CD4-positive, CD25-positive, alpha-beta regulatory T cell (primary cell): ENCODE measurements around the gene ISL2. TPM values are rescaled to one million over a fixed set of nuclear protein-coding genes. Genes with fewer than 3 reads are reported as not detected.

ENCODE experiments used
- ATAC-seq, 2 donors: fragments of 150-1000 bp; cut with Tn5 transposase; one replicate each; pipeline ENCODE4 v1.10.0; 2021; ENCODE audit warnings: low read depth in 2 of 2, moderate number of reproducible peaks in 2 of 2, moderate library complexity in 1 of 2
- DNase-seq, 3 donors: peaks; one replicate each; pipeline versions ENCODE4 v3.0.0 to v3.0.0-alpha.2; 2012 to 2022; ENCODE audit warnings: mixed read lengths in 1 of 3
- H3K27ac ChIP-seq: one replicate; pipeline ENCODE4 v1.7.0; 2013; ENCODE audit warnings: mild to moderate bottlenecking, low read length; ENCODE audit not compliant: insufficient read depth, poor library complexity, severe bottlenecking
- H3K27me3 ChIP-seq: one replicate; pipeline ENCODE4 v1.7.0; 2013; ENCODE audit warnings: low read length; ENCODE audit not compliant: control insufficient read depth, insufficient read depth
- H3K36me3 ChIP-seq: one replicate; pipeline ENCODE4 v1.7.0; 2013; ENCODE audit warnings: mild to moderate bottlenecking, low read length, moderate library complexity; ENCODE audit not compliant: control insufficient read depth, insufficient read depth
- H3K4me1 ChIP-seq: 2 replicates; pipeline ENCODE4 v1.7.0; 2013; ENCODE audit warnings: mild to moderate bottlenecking, low read length; ENCODE audit not compliant: insufficient read depth, control insufficient read depth, poor library complexity, severe bottlenecking
- H3K4me3 ChIP-seq: one replicate; pipeline ENCODE4 v1.7.0; 2013; ENCODE audit warnings: low read depth, mild to moderate bottlenecking, low read length, moderate library complexity
- H3K9me3 ChIP-seq, 2 experiments: 1 replicate in 1 of 2; 2 replicates in 1 of 2; pipeline ENCODE4 v1.7.0; 2013; ENCODE audit warnings: low read length in 2 of 2, mild to moderate bottlenecking in 1 of 2, moderate library complexity in 1 of 2; ENCODE audit not compliant: control insufficient read depth in 2 of 2
- H3K27ac Mint-ChIP-seq, 3 donors: one replicate each; pipeline ENCODE4 v1.8.0; 2020 to 2022; ENCODE audit warnings: mild to moderate bottlenecking in 3 of 3, mixed read lengths in 3 of 3, moderate library complexity in 2 of 3
- H3K27me3 Mint-ChIP-seq: one replicate; pipeline ENCODE4 v1.8.0; 2022; ENCODE audit warnings: mild to moderate bottlenecking, mixed read lengths
- H3K36me3 Mint-ChIP-seq: one replicate; pipeline ENCODE4 v1.8.0; 2020; ENCODE audit warnings: mixed read lengths
- H3K4me1 Mint-ChIP-seq, 4 donors: one replicate each; pipeline ENCODE4 v1.8.0; 2020 to 2022; ENCODE audit warnings: mixed read lengths in 4 of 4, mild to moderate bottlenecking in 1 of 4
- H3K4me3 Mint-ChIP-seq, 4 donors: one replicate each; pipeline ENCODE4 v1.8.0; 2020 to 2022; ENCODE audit warnings: mild to moderate bottlenecking in 4 of 4, mixed read lengths in 4 of 4, moderate library complexity in 3 of 4
- H3K9me3 Mint-ChIP-seq, 7 donors: one replicate each; pipeline ENCODE4 v1.8.0; 2020 to 2022; ENCODE audit warnings: mixed read lengths in 7 of 7, mild to moderate bottlenecking in 3 of 7, moderate library complexity in 2 of 7
- polyA plus RNA-seq, 4 donors: library from polyadenylated mRNA; unstranded; fragments of 300-500 nt; fragmentation: Illumina TruSeq; gene quantifications; one replicate each; pipeline ENCODE4 v1.2.3, GENCODE V29; 2021
- total RNA-seq: library from RNA; stranded (reverse); gene quantifications from one replicate; pipeline ENCODE4 v1.2.3, GENCODE V29; 2022

The ISL2 gene
- total and polyA plus RNA-seq, 5 donors from 2014 or later: 1.4 TPM; not detected in 4

GRCh38 chr15:76354823-76355440 is 18.4 kb downstream of the ISL2 start:
- H3K9me3 Mint-ChIP-seq: no peaks in the 10 kb centered on the region
- H3K27ac Mint-ChIP-seq: no peak overlapping the region
- peaks cover 26% of the 10 kb centered on the region for H3K36me3 Mint-ChIP-seq
- H3K9me3 ChIP-seq: no peaks in the 10 kb centered on the region
- no peaks in the 10 kb centered on the region for H3K4me1 Mint-ChIP-seq
- H3K27ac ChIP-seq: no peak overlapping the region
- H3K4me3 ChIP-seq: no peak overlapping the region
- ATAC-seq (no peak), DNase-seq (no peak)
- no peak overlapping the region for H3K4me3 Mint-ChIP-seq
- H3K4me1 ChIP-seq: no peaks in the 10 kb centered on the region
- peaks cover 4% of the 10 kb centered on the region for H3K27me3 Mint-ChIP-seq
- no peaks in the 10 kb centered on the region for H3K27me3 ChIP-seq
- peaks cover 6% of the 10 kb centered on the region for H3K36me3 ChIP-seq

GRCh38 chr15:76358453-76358852 is 21.9 kb downstream of the ISL2 start:
- Mint-ChIP-seq H3K9me3 (no peaks in the 10 kb centered on the region), H3K36me3 (peaks cover 26% of the 10 kb centered on the region), H3K4me1 (no peaks in the 10 kb centered on the region), H3K27ac (no peak overlapping the region), H3K4me3 (no peak overlapping the region), H3K27me3 (no peaks in the 10 kb centered on the region)
- Histone ChIP-seq H3K27ac (no peak overlapping the region), H3K27me3 (no peaks in the 10 kb centered on the region), H3K36me3 (no peaks in the 10 kb centered on the region), H3K9me3 (no peaks in the 10 kb centered on the region), H3K4me3 (no peak overlapping the region), H3K4me1 (no peaks in the 10 kb centered on the region)
- DNase-seq (no peak), ATAC-seq (no peak)

GRCh38 chr15:76359152-76359551 is 22.6 kb downstream of the ISL2 start:
- H3K36me3 ChIP-seq: no peaks in the 10 kb centered on the region
- H3K9me3 ChIP-seq: no peaks in the 10 kb centered on the region
- Mint-ChIP-seq H3K27me3 (no peaks in the 10 kb centered on the region), H3K27ac (no peak overlapping the region), H3K4me3 (no peak overlapping the region), H3K4me1 (no peaks in the 10 kb centered on the region), H3K36me3 (peaks cover 27% of the 10 kb centered on the region), H3K9me3 (peaks cover 0 to 1% (median 0%) of the 10 kb centered on the region in 7 donors)
- no peaks in the 10 kb centered on the region for H3K4me1 ChIP-seq
- H3K27me3 ChIP-seq: no peaks in the 10 kb centered on the region
- H3K4me3 ChIP-seq: no peak overlapping the region
- no peak for DNase-seq
- ATAC-seq: no peak
- H3K27ac ChIP-seq: no peak overlapping the region

- Histone ChIP-seq H3K9me3 (no peaks in the 10 kb centered on the region), H3K36me3 (no peaks in the 10 kb centered on the region), H3K4me1 (no peaks in the 10 kb centered on the region), H3K4me3 (no peak overlapping the region), H3K27me3 (no peaks in the 10 kb centered on the region), H3K27ac (no peak overlapping the region)
- Mint-ChIP-seq H3K27me3 (no peaks in the 10 kb centered on the region), H3K4me3 (no peak overlapping the region), H3K36me3 (peaks cover 28% of the 10 kb centered on the region), H3K4me1 (no peaks in the 10 kb centered on the region), H3K27ac (no peak overlapping the region), H3K9me3 (peaks cover 0 to 1% (median 0%) of the 10 kb centered on the region in 7 donors)
- DNase-seq: no peak
- no peak for ATAC-seq
Measured at GRCh38 chr15:76360416-76360815, 23.8 kb downstream of the ISL2 start.

DNA sequence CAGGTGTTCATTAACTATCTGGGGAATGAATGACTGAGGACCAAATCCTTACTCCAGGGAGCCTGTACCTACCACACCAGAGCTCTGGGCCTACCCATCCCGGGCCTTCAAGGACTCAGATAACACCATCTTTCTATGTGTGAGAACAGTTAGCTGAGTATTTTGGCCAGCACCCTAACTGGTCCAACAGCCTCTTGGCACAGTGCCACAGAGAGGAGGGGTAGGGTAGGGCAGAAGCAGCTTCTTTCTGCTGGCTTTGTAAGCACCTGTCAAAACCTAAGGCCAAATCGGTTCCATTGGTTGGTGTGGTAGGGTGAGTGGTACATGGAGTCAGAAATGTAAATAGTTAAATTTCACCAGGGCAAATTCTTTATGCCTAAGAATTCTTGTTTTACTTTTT is 26.7 kb downstream of the ISL2 start:
- Mint-ChIP-seq H3K27ac (no peak overlapping the region), H3K9me3 (peaks cover 0 to 1% (median 0%) of the 10 kb centered on the region in 7 donors), H3K4me3 (no peak overlapping the region), H3K4me1 (no peaks in the 10 kb centered on the region), H3K36me3 (peaks cover 26% of the 10 kb centered on the region), H3K27me3 (no peaks in the 10 kb centered on the region)
- DNase-seq (no peak), ATAC-seq (no peak)
- H3K27ac ChIP-seq: no peak overlapping the region
- no peak overlapping the region for H3K4me3 ChIP-seq
- H3K9me3 ChIP-seq: no peaks in the 10 kb centered on the region
- H3K4me1 ChIP-seq: no peaks in the 10 kb centered on the region
- H3K36me3 ChIP-seq: no peaks in the 10 kb centered on the region
- H3K27me3 ChIP-seq: no peaks in the 10 kb centered on the region

DNA sequence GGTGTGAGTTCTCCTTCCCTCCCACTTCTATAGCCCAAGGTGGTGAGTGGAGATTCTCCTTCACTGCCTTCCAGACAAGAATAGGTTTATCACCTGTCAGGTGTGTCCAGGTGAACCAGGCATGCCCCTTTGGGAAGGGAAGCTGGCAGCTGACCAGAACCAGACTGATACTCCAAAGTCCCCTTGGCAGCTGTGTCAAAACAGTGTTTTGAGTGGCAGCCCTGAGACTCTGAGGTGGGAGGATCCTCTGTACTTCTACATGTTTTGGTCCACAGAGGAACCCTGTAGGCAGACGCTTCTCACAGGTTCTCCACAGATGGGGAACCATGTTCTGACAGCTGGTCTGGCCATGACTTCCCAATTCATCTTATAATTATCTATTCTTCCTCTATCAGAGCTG is 30.1 kb downstream of the ISL2 start:
- H3K27ac ChIP-seq: no peak overlapping the region
- Mint-ChIP-seq H3K27ac (no peak overlapping the region), H3K4me1 (no peaks in the 10 kb centered on the region), H3K9me3 (peaks cover 0 to 1% (median 0%) of the 10 kb centered on the region in 7 donors), H3K36me3 (peaks cover 25% of the 10 kb centered on the region), H3K27me3 (no peaks in the 10 kb centered on the region), H3K4me3 (no peak overlapping the region)
- ATAC-seq (no peak), DNase-seq (no peak)
- H3K4me1 ChIP-seq: no peaks in the 10 kb centered on the region
- no peaks in the 10 kb centered on the region for H3K36me3 ChIP-seq
- H3K9me3 ChIP-seq: no peaks in the 10 kb centered on the region
- H3K27me3 ChIP-seq: no peaks in the 10 kb centered on the region
- no peak overlapping the region for H3K4me3 ChIP-seq

DNA sequence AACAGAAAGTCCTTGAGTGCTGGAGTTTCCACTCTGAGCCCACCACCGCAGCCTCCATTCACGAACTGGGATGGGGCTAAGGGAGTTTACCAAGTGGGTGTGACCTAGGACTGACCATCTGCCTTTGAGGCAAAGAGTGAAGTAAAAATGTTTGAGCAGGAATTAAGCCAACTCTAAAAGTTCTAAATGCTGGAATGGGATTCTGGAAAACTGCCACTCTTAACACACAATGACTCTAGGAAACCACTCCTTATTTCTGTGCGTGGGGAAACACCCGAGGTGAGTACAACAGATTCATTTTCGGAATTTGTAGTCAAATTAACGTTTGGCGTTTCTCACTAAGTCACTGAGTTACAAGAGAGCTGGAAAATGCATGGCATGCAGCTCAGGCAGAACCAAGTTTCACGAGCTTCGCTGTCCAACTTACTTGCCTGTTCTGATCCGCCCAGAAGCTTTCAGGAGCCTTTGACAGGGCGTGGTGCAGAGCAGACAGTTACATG is 31.6 kb downstream of the ISL2 start:
- H3K4me1 ChIP-seq: no peaks in the 10 kb centered on the region
- H3K36me3 ChIP-seq: no peaks in the 10 kb centered on the region
- no peak for ATAC-seq
- no peaks in the 10 kb centered on the region for H3K27me3 ChIP-seq
- Mint-ChIP-seq H3K4me3 (peak overlapping the region in 1 of 4 donors; percentile 32), H3K27ac (no peak overlapping the region), H3K4me1 (no peaks in the 10 kb centered on the region), H3K9me3 (peaks cover 0 to 1% (median 0%) of the 10 kb centered on the region in 7 donors), H3K27me3 (no peaks in the 10 kb centered on the region), H3K36me3 (peaks cover 31% of the 10 kb centered on the region)
- no peaks in the 10 kb centered on the region for H3K9me3 ChIP-seq
- no peak overlapping the region for H3K4me3 ChIP-seq
- no peak for DNase-seq
- H3K27ac ChIP-seq: no peak overlapping the region

GRCh38 chr15:76376029-76376428 is 39.5 kb downstream of the ISL2 start:
- peaks cover 3% of the 10 kb centered on the region for H3K36me3 ChIP-seq
- no peaks in the 10 kb centered on the region for H3K9me3 ChIP-seq
- no peaks in the 10 kb centered on the region for H3K27me3 ChIP-seq
- Mint-ChIP-seq H3K4me3 (no peak overlapping the region), H3K27me3 (no peaks in the 10 kb centered on the region), H3K27ac (no peak overlapping the region), H3K4me1 (peaks cover 0 to 3% (median 0%) of the 10 kb centered on the region in 4 donors), H3K9me3 (no peaks in the 10 kb centered on the region), H3K36me3 (peaks cover 42% of the 10 kb centered on the region)
- no peak for ATAC-seq
- H3K27ac ChIP-seq: no peak overlapping the region
- H3K4me1 ChIP-seq: no peaks in the 10 kb centered on the region
- no peak overlapping the region for H3K4me3 ChIP-seq
- DNase-seq: no peak
